HTR-8/SVneo (cell line): ENCODE measurements around the gene BPIFB2.

Experiments
- DNase-seq: peaks from one replicate; pipeline ENCODE4 v3.0.0; 2011; ENCODE audit warnings: low spot score, mixed read lengths; ENCODE audit not compliant: insufficient read length
- FAIRE-seq: peaks from 2 replicates; lab custom pipeline; 2011; peaks lifted over from hg19 to GRCh38; lab: Jason Lieb, UNC

Gene BPIFB2

GRCh38 chr20:33062105-33062824 lies 54.8 kb downstream of the BPIFB2 start:
- DNase-seq (no peak), FAIRE-seq (no peak)

DNA sequence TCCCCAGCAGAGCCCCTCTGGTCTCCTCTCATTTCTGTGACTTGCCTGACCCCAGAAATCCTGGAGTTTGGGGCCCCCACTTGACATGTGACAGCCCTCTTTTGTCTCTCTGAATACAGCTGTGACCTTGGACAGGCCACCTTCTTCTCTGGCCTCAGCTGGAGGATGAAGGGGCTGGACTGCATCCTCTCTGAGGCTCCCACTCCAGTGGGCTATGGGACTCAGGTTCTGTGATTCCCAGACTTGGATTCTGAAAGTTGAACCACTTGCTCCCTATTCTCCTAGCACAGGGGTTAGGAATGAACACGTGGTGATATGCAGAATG lies 55.3 kb downstream of the BPIFB2 start:
- DNase-seq (no peak), FAIRE-seq (no peak)

- no peak for DNase-seq
- FAIRE-seq: peak; percentile 49
Measured at GRCh38 chr20:33063271-33063670, 55.8 kb downstream of the BPIFB2 start.

DNA sequence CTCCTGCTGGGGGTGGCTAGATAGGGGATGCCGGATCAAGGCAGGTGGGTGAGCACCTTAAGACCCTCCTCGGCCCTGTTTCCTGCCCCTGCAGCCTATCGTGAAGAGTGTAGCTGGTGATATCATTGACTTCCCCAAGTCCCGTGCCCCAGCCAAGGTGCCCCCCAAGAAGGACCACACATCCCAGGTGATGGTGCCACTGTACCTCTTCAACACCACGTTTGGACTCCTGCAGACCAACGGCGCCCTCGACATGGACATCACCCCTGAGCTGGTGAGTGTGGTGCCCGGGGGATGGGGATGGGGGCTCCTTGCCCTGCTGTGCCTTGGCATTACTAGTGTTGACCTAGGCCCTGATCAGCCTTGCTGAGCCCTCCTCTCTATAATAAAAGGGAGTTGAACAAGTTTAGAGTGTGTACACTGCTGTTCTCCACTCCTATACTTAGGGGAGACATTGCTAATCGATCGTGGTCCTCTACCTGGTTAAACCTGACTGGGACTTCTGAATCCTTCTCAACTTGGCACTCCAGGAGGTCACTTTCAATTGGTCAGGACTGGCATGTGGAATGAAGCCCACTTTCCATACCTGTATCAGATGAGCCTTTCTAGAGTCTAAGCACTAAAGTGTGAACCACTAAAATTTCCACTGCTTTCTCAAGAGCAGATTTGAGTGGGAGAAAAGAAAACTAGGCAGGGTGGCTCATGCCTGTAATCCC lies 57.2 kb downstream of the BPIFB2 start:
- no peak for FAIRE-seq

DNA sequence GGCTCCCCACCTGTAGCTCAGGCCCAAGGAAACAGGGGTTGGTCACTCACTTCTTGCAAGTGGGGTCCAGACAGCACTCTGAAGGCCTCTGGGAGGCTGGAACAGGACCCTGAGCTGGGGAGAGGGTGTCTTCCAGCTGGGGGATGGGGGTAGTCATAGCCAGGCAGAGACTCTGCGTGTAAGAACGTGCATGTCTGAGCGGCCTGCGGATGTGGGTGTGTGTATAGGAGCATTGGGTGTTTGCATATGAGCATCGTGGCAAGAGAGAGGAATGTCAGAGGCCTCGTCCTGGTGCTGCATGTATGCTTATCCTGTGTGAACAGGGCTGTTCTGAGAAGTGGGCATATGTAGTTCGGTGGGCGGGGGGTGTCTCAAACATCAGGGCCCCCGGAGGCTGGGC lies 58.3 kb downstream of the BPIFB2 start:
- FAIRE-seq (no peak), DNase-seq (no peak)

More for the DNA sequence above, 57.2 kb downstream of the BPIFB2 start:
- DNase-seq: no peak

GRCh38 chr20:33067806-33068205 lies 60.3 kb downstream of the BPIFB2 start:
- no peak for FAIRE-seq
- no peak for DNase-seq

DNA sequence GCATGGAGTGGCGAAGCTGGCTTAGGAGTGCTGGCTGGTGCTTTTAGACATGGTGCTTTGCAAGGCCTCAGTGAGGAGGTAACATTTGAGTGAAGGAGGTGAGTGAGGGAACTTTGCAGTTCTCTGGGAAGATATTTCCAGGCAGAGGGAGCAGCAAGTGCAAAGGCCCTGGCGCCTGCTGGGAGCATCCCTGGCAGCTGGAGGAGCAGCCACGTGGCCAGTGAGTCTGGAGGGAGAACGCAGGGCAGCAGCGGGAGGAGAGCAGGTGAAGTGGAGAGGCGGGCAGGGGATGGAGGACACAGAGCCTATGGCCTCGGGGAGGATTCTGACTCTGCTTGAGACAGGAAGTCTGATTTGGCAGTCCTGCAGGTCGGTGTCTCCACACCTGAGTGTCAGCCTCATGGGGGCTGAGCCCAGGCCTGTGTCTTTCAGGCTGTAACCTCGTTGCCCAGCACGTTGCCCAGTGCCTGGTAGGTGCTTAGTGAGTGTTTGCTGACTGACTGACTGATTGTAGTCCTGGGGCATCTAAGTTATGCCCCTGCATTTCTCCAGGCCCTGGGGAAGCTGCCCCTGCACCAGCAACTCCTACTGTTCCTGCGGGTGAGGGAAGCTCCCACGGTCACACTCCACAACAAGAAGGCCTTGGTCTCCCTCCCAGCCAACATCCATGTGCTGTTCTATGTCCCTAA lies 60.9 kb downstream of the BPIFB2 start:
- DNase-seq: no peak

GRCh38 chr20:33069673-33070072 lies 62.2 kb downstream of the BPIFB2 start:
- DNase-seq: no peak
- no peak for FAIRE-seq

More for the DNA sequence above, 60.9 kb downstream of the BPIFB2 start:
- no peak for FAIRE-seq

DNA sequence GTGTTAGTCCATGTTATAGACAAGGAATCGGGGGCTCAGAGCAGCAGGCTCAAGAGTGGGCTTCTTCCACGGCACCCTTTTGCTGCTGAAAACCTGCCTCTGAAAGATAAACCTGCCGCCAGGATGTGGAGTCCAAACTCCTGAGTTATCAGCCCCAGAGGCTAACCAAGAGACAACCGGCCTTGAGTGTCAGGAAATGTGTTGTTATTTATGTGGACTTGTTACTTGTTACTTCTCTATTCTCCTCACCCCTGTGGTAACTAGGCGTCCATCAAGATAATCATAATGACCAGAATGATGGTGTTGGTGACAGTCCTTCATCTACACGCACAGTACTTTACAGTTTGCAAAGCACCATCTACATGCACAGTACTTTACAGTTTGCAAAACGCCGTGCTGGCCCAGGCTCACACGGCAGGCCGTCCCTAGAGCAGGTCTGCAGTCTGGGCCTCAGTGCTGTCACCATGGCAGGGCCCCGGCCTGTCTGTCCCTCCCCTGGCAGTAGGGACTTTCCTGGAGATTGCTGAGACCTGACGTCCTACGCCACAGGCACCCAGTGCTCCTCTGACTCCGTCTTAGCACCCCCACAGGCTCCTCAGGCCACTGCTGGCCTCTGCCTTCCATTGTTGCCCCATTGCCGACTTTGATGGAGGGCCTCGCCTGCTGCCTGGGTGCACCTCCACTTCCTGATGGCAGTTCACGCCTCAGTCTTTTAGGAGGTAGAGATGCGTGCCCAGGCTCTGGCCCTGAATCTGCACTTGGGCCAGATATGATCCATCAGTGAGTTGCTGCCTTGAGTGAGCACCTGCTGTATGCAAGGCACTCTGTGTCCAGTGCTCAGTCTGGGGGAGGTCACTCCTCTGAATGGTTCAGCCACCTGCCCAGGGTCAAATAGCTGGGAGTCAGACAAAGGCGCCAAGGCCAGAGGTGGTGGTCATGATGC lies 62.9 kb downstream of the BPIFB2 start:
- FAIRE-seq (no peak), DNase-seq (no peak)

DNA sequence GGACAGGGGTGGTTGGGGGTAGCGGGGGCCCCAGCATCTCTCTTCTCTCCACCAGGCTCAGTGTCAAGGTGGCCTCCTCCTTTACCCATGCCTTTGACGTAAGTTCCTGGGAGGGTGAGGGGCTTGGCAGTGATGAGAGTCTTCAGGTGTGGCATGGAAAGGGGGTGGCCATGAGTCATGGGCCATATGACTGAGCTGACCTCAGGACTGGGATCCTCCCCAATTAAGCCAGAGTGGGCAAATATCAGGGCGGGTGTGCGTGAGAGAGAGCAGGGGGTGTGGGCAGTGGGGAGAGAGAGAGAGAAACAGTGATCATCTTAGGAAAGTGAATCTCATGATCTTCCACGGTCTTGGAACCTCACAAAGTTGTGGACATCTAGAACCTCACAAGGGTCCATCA lies 63.7 kb downstream of the BPIFB2 start:
- no peak for FAIRE-seq
- no peak for DNase-seq

- DNase-seq (no peak), FAIRE-seq (no peak)
Measured at GRCh38 chr20:33072362-33072761, 64.9 kb downstream of the BPIFB2 start.

GRCh38 chr20:33072813-33073212 lies 65.3 kb downstream of the BPIFB2 start:
- FAIRE-seq (no peak), DNase-seq (no peak)
